OCI-LY3 (cell line): ENCODE data around the gene MARCHF3.

Experiments
- H2AFZ ChIP-seq: fragments of 200-600, 300-600 bp; shearing (Covaris generic); 2 replicates; pipeline ENCODE4 v1.6.0; 2014; ENCODE audit warnings: antibody characterized with exemption, low read depth, low read length
- H3K27ac ChIP-seq: fragments of 200-600, 300-600 bp; sonication (generic); 2 replicates; pipeline ENCODE4 v1.5.1; 2014; ENCODE audit warnings: mild to moderate bottlenecking, low read length, moderate library complexity, mixed read lengths
- H3K27me3 ChIP-seq: fragments of 200-600, 300-600 bp; sonication (generic); 2 replicates; pipeline ENCODE4 v1.6.1; 2014; ENCODE audit warnings: low read depth, low read length, mixed read lengths
- H3K36me3 ChIP-seq: fragments of 200-600, 300-600 bp; sonication (generic); replicated peaks from 2 replicates; pipeline ENCODE3; 2014; ENCODE audit warnings: low read depth, low read length, mixed read lengths
- H3K4me1 ChIP-seq: fragments of 300-600, 200-600 bp; sonication (generic); 2 replicates; pipeline ENCODE4 v1.6.1; 2014; ENCODE audit warnings: low read length, mixed read lengths
- H3K4me2 ChIP-seq: fragments of 200-600, 300-600 bp; sonication (generic); 2 replicates; pipeline ENCODE4 v1.6.1; 2014; ENCODE audit warnings: low read length, mixed read lengths
- H3K4me3 ChIP-seq: fragments of 300-600, 200-600 bp; sonication (generic); 2 replicates; pipeline ENCODE4 v1.5.1; 2014; ENCODE audit warnings: antibody characterized with exemption, mild to moderate bottlenecking, low read length, moderate library complexity
- H3K79me2 ChIP-seq: fragments of 300-600, 200-600 bp; shearing (Covaris generic); 2 replicates; pipeline ENCODE4 v1.6.1; 2014; ENCODE audit warnings: mild to moderate bottlenecking, low read length, mixed read lengths
- H3K9ac ChIP-seq: fragments of 300-600, 200-600 bp; shearing (Covaris generic); 2 replicates; pipeline ENCODE4 v1.6.0; 2014; ENCODE audit warnings: mild to moderate bottlenecking, low read length, moderate library complexity
- H3K9me3 ChIP-seq: fragments of 200-600, 300-600 bp; shearing (Covaris generic); 2 replicates; pipeline ENCODE4 v1.6.1; 2014; ENCODE audit warnings: low read length, mixed read lengths; ENCODE audit not compliant: insufficient read depth
- H4K20me1 ChIP-seq: fragments of 200-600, 300-600 bp; sonication (generic); 2 replicates; pipeline ENCODE4 v1.6.1; 2016; ENCODE audit warnings: low read length, mixed read lengths; ENCODE audit not compliant: insufficient read depth
- CTCF ChIP-seq: fragments of 200-600, 300-600 bp; sonication (generic); IDR thresholded peaks from 2 replicates; pipeline ENCODE4 v1.5.1; 2014; ENCODE audit warnings: antibody characterized with exemption, low read length, low read depth
- EZH2phosphoT487 ChIP-seq: fragments of 200-600 bp; shearing (Covaris generic); IDR thresholded peaks from 2 replicates; pipeline ENCODE4 v1.6.1; 2018; ENCODE audit warnings: antibody characterized with exemption, mixed run types, low read depth

The MARCHF3 gene

GRCh38 chr5:126926187-126926586 lies 104.2 kb downstream of the MARCHF3 start:
- Histone ChIP-seq H3K9me3 (no peaks in the 10 kb centered on the region), H3K4me2 (no peak overlapping the region), H3K27me3 (no peaks in the 10 kb centered on the region), H3K36me3 (no peaks in the 10 kb centered on the region), H3K27ac (no peak overlapping the region), H3K79me2 (no peaks in the 10 kb centered on the region), H3K4me3 (no peak overlapping the region), H4K20me1 (no peaks in the 10 kb centered on the region), H3K4me1 (no peaks in the 10 kb centered on the region), H2AFZ (no peak overlapping the region), H3K9ac (no peak overlapping the region)
- no peak for TF ChIP-seq EZH2phosphoT487

GRCh38 chr5:126925482-126925881 lies 104.9 kb downstream of the MARCHF3 start:
- Histone ChIP-seq H3K27me3 (no peaks in the 10 kb centered on the region), H3K36me3 (no peaks in the 10 kb centered on the region), H3K9me3 (no peaks in the 10 kb centered on the region), H2AFZ (no peak overlapping the region), H3K79me2 (no peaks in the 10 kb centered on the region), H3K4me3 (no peak overlapping the region), H3K4me1 (no peaks in the 10 kb centered on the region), H3K9ac (no peak overlapping the region), H3K27ac (no peak overlapping the region), H4K20me1 (no peaks in the 10 kb centered on the region), H3K4me2 (no peak overlapping the region)
- TF ChIP-seq EZH2phosphoT487 (no peak), CTCF (no peak)

GRCh38 chr5:126924331-126925033 lies 105.9 kb downstream of the MARCHF3 start:
- no peaks in the 10 kb centered on the region for H3K9me3 ChIP-seq
- no peaks in the 10 kb centered on the region for H3K36me3 ChIP-seq
- H3K4me3 ChIP-seq: no peak overlapping the region
- no peak overlapping the region for H3K9ac ChIP-seq
- H3K4me1 ChIP-seq: no peaks in the 10 kb centered on the region
- H3K27me3 ChIP-seq: no peaks in the 10 kb centered on the region
- H3K4me2 ChIP-seq: no peak overlapping the region
- TF ChIP-seq CTCF (no peak), EZH2phosphoT487 (no peak)
- H4K20me1 ChIP-seq: no peaks in the 10 kb centered on the region
- no peak overlapping the region for H2AFZ ChIP-seq
- no peaks in the 10 kb centered on the region for H3K79me2 ChIP-seq
- H3K27ac ChIP-seq: no peak overlapping the region

- H3K4me3 ChIP-seq: no peak overlapping the region
- H3K79me2 ChIP-seq: no peaks in the 10 kb centered on the region
- no peaks in the 10 kb centered on the region for H3K36me3 ChIP-seq
- no peaks in the 10 kb centered on the region for H4K20me1 ChIP-seq
- no peaks in the 10 kb centered on the region for H3K27me3 ChIP-seq
- no peaks in the 10 kb centered on the region for H3K4me1 ChIP-seq
- no peak overlapping the region for H3K4me2 ChIP-seq
- no peak overlapping the region for H3K27ac ChIP-seq
- no peak overlapping the region for H2AFZ ChIP-seq
- H3K9me3 ChIP-seq: no peaks in the 10 kb centered on the region
- TF ChIP-seq EZH2phosphoT487 (no peak), CTCF (no peak)
- no peak overlapping the region for H3K9ac ChIP-seq
Measured at GRCh38 chr5:126921241-126922091, 108.9 kb downstream of the MARCHF3 start.
